T-helper 9 cell (primary cell): Measurements from ENCODE around the gene NSMCE3.

Source experiments
- DNase-seq: peaks from one replicate; pipeline ENCODE4 v3.0.0-alpha.2; 2020

Gene NSMCE3

GRCh38 chr15:29220852-29221251 is 48.8 kb downstream of the NSMCE3 start:
- DNase-seq: no peak

- DNase-seq: no peak
Measured at GRCh38 chr15:29216955-29217354, 52.7 kb downstream of the NSMCE3 start.
